HG02973 (cell line): ENCODE measurements around the gene DDAH1.

Experiments
- ATAC-seq: cut with Tn5 transposase; IDR thresholded peaks from one replicate; pipeline ENCODE4 v1.9.1; 2021; ENCODE audit warnings: moderate library complexity; ENCODE audit not compliant: unreplicated experiment

The DDAH1 gene

DNA sequence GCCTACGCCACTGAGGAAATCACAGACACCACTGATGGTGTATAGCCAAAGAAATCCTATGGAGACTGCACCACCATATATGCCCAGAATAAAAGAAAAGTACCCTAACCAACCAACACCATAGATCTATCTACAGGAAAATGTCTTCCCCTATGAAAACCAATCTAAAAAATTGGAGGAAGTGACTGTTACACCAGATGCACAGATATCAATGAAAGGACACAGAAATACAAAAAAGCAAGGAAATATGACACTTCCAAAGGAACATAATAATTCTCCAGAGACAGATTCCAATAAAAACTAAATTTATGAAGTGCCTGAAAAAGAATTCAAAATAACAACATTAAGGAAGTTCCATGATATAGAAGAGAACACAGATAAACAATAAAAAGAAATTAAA is 131.8 kb downstream of the DDAH1 start:
- no peak for ATAC-seq

DNA sequence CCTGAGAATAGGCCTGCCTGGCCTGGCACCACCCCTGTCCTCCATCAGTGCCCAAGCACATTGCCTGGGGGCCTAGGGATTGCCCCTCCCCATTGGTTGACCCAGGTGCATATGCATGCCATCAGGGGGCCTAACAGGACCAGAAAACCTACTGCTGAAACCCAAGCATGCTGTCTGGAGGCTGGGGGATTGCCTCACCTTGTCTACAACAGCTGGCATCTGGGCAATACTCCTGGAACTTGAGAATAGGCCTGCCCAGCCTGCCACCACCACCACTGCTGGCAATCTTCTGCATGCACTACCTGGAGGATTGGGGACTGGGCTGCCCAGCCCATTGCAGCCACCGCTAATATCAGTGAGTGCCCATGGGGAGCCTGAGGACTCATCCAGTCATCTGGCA is 132.4 kb downstream of the DDAH1 start:
- no peak for ATAC-seq

DNA sequence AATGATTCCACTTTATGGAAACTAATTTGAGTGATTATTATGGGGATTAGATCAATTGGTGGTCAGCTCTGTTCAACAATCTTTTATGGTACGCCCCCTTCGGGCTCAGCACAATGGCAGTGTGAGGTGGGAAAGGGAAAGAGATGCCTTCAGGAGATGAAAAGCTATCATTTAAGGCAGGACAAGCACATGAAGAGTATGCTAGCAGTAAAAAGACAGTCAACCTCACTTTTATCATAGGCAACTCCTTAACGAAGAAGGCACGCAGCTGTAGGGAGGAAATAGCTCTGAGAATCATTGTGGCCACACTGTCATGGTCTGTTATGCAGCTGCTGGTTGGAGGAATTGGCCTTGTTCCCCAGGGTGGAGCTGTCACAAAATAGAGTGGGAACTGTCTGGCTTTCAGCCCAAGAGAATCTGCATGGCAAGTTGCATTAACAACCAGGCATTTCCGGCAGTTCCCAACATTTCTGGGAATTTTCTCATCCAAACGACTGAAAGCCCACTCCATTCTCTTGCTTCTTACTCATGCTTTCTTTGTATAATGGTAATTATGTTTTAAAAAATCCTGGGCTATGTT is 134.2 kb downstream of the DDAH1 start:
- ATAC-seq = no peak

DNA sequence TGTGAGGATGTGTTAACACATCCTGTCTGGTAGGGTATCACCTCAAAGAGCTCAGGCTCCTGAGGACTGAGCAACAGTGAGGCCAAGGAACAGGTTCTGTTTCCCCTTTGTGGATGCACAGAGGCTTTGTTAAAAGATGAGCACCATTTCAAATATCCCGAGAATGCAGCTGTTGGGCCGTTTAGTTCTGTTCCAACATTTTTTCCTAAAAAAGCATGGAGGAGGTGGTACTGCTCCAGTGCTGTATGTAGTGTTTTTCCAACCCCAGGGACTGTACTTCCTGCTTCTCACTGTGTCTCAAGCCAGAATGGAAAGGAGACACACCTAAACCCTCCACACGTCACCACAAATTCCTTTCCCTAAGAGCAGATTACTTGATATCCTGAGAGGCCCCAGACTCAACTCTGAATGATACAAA is 134.7 kb downstream of the DDAH1 start:
- no peak for ATAC-seq

DNA sequence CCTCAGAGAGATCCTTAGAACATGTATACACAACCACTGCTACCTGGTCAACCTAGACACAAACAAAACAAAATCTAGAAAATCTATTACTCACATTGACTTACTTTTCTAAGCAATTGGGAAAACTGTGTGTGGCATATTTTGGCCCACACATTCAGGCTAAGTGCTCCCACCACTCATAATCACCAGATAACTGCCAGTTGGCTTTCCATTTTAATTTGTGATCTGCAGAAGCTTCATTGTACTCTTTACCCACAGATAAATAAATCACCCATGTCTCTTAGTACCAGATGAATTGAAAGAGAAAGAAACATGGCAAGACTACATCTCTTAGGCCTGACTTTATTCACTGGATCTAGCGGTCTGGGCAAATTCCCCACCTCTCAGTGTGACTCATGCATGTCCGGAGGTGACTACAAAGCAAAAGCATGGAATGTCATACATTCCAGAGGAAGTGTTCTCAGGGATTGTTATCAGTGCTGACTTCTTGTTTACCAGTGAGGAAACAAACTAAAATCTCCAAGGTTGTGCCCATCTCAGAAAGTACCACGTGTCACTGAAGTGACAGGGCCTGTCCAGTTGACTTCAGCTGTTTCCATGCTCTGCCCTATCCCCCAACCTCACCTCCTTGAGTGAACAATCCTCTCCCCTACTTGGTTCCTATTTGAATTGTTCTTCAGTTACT is 136.1 kb downstream of the DDAH1 start:
- ATAC-seq = no peak

DNA sequence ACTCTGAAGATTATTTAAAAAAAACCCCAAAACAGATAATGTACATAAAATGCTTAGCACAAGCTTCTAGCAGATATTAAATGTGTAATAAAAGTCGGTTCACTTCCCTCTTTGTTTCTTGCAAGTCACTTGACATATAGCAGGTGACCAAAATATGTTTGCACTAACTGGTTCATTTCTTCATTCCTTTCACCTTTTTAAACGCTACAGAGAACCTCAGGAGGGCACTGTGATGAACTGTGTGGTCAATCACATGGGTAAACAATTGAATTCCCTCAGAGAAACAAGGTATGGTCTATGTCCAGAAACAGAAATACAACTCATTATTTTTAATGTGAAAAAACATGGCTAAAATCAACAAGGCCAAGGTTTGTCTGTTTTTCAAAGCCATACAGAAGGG is 137.2 kb downstream of the DDAH1 start:
- ATAC-seq = no peak

DNA sequence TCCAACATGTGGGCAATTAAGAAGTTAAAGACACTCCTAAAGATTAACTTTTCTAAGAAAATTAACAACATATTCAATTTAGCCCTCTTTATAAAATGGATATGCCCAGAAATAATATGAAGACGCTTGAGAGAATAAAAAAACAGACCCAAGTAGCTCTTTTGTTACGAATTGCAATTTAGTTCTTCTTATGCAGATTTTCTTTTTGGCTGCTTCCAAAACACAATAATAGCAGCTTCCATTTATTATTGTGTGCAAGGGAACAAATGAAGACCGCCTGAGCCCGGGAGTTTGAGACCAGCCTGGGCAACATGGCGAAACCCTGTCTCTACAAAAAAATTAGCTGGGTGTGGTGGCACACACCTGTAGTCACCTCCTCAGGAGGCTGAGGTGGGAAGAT is 138.1 kb downstream of the DDAH1 start:
- no peak for ATAC-seq

DNA sequence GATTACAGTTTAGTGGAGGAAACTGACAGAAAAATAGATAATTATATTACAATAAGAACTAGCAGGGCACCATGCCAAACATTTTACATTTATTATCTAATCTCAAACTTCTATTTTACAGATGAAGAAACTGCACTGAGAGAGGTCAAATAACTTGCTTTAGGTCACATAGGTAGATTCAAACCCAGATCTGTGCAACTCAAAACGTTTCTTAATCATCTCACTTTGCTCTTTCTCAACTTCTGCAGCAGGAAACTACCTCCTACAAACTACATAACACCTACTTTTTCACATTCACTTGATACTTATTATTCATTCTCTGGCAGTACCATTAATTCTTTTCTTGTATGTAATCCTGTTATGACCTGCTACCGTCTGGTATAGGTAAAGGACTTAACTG is 138.6 kb downstream of the DDAH1 start:
- ATAC-seq = no peak

DNA sequence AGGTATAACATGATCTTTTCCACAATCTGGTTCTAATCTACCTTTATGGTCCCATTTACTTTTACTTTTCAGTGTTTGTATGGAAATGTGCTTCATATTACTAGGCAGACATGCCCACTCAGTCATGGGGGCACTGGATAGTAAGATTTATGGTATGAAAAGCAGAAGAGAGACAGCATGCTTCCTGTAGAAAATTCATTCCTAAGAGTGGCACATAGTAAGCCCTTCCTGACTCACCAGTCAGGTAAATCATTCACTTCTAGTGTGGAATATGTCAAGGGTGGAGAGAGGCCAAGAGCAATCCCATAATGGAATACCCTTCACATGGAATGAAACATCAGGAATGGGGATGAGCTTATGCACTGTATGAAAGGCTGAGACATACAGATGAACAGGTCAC is 139.0 kb downstream of the DDAH1 start:
- ATAC-seq = no peak

DNA sequence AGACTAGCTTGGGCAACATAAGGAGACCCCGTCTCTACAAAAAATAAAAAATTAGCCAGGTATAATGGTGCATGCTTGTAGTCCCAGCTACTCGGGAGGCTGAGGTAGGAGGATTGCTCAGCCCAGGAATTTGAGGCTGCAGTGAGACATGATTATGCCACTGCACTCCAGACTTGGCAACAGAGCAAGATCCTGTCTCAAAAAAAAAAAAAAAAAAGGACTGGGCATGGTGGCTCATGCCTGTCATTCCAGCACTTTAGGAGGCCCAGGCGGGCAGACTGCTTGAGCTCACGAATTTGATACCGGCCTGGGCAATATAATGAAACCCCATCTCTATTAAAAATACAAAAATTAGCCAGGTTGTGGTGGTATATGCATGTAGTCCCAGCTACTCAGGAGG is 141.2 kb downstream of the DDAH1 start:
- no peak for ATAC-seq

DNA sequence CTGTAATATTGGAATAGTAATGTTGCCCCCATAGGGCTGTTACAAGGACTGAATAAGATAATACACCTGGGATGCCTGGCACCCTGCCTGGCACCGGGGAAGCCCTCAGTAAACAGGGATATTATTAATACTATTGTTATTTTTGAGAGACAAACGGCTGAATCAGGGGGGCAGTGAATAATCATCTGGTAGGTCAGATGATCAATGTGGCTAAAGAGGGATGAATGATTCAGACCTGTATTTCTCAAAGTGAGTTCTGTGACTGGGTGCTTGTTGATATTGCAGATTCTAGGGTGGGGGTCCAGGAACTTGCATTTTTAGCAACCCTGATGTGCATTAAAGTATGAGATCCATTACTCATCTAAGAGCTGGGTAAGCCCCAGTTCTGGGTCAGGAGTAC is 142.3 kb downstream of the DDAH1 start:
- no peak for ATAC-seq

DNA sequence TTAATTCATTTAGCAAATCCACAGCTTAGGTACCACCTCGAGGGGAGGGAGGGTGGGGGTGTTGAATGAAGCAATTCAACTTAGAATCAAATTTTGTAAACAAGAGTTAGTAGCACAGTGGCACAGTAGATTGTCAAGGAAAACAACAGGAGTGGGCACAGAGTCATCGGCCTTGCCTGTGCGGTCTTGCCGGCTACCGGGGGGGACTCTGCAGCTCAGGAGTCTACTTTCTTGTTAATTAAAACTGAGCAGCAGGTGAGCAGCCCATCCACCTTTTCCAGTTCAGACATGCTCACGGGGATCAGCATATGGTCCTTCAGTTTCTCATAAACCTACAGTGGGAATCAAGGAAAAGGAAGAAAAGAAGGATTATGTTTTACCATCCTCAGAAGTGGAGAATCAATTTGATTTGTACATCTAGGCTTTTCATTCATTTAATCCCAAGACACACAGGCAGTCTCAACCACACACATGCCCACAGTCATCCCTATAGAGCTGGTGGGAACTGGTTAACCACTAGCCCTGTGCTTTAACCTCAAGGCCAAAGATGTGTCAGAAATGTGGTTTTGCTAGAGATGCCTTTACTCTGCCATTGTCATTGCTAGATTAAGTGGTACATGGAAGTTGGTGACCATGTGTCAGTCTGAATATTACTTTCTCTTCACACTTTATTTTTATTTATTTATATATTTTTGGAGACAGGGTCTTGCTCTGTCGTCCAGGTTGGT is 143.6 kb downstream of the DDAH1 start:
- ATAC-seq = peak; percentile 53

DNA sequence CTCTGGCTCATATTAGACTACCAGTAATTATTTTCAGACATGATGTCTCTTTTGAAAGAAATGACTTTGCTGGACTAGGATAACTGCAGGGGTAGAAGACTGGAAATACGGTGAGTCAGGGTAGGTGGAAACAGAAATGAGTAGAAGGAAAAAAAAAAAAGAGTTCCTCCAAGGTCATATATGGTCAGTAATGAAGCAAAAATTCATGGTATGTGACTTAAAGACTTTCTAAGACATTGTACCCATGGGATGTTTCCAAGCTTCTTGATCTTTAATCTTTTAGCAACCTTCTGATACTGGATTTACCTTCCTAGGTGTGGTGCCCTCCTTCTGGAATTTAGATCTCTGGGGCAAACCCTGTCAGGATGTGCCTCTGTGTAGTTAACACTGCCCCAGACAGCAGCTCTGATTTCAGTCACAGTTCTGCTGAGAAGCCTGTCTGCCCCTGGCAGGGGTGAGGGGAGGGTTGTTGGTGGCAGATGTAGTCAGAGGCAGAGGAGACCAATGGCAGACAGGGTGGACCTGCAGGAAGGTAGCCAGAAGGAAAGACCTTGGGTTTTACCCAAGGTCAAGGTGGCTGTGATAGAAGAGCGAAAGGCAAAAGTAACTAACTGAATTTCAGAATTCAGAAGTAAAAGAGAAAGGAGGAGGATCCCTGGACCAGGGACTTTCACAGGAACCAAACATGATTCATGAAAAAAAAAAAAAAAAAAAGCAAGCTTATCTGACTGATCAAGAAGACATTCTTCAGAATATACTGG is 144.4 kb downstream of the DDAH1 start:
- no peak for ATAC-seq

DNA sequence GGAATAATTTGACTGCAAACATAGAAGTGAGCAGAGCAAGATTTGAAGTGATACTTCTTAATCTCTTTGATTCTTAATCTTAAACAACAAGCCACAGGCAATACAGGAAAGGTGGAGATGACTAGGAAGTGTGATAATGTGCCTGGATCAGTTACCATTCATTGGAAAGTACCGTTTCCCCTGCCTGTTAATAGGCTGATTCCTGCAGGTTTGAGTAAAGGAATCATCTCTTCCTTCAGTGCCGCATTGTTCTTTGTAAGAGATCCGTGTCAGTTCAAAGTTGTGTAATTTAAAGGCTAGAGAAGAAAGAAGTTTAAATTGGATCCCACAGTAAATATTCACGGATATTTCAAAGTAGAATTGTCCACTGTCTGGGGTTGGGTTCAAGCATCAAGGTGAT is 145.0 kb downstream of the DDAH1 start:
- ATAC-seq = no peak

DNA sequence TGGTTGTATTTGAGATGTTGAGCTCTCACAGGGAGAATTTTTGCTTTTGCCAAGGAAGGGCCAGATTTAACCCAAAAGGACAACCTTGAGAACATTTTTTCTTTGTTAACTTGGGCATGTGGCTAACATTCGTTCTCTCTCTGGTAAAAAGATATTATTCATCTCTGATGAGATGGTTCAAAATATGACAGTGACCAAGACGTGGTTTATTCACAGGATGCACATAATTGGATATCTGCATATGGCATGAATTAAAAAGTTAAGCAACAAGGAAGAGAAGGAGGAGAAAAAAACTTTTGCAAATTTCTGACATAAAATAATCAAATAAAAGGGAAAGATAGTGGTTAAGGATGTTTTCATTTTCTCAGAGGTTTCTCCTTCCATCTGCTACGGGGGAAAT is 145.5 kb downstream of the DDAH1 start:
- ATAC-seq = no peak

DNA sequence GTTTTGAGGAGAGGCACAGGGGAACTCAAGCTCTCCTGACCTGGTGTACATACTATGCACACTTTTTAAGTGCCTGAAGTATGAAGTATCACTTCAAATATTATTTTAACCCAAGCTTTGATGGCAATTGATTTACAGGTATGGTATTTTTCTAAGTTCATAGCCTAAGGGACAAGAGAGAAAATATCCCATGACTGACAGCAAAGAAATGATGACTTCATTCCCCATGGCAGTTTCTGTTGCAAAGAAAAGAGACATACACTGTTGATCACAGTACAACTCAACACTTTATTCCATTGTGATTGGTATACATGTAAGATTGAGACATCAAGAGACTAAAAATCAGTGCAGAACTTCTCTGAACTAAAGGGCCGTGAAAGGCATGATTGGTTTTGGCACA is 146.7 kb downstream of the DDAH1 start:
- no peak for ATAC-seq

DNA sequence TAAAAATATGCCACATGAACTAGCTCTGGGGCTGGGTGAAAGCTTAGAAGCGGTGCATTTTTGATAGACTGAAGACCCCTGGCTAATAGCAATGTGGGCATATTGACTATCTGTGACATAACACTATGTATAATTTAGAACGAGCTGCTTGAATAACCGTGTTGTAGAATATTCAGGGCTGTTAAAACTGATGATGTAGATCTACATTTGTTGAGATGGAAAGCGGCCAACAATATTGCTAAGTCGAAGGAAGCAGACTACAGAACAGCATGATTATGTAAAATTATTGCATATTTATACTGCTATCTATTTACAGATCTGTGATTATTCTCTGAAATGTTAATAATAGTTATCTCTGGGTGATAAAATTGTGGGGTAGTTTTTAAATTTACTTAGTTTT is 147.4 kb downstream of the DDAH1 start:
- no peak for ATAC-seq

DNA sequence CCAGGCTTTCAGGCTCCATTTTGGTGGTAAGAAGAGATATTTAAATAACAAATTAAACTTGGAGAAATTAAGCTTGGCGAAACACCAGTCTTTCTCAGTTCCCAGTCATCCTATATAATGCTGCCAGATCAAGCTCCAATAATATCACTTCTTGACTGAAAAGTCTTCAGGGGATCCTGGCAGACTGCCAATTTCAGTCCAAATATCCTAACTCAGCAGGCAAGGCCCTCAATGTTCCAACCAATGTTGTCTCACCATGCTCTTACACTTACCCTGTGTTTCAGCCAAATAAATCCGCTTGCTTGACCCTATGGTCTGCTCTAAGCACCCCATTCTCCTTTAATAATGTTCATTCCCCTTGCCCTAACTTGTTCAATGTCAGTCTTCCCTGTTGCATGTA is 148.6 kb downstream of the DDAH1 start:
- ATAC-seq = no peak

DNA sequence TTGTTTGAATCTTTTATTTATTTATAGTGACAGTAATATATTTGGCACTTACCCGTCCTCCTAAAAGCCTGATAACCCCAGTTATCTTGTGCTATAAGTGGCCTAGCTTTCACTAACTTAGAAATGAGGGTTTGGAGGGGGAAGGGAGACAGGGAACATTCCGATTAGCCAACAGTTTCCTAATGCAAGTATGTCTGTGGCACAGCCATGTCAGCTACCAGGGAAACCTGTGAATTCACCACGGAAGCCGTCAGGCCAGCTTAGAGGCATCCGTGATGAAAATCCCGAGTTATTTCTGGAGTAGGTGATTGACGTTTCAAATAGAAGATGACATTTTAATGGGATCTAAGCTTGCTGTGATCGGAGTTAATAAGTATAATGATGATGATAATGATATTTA is 149.2 kb downstream of the DDAH1 start:
- no peak for ATAC-seq

DNA sequence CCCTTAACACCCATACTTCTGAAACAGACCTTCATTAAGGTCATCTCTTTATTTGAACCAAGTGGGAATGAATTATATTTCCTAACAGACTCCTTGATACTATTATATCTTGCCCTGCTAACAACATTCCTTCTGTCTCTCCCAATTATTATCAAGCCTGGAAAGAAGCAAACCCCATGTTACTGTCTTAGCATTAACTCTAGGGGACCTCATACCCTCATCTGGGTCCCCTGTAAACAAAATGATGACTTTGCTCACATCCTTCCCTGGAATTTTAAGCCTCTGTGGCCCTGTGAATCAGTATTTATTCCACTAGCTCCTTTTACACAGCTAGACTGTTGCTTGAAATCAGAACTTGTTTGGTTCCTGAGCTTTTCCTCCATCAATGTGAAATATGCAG is 150.2 kb downstream of the DDAH1 start:
- ATAC-seq = no peak

DNA sequence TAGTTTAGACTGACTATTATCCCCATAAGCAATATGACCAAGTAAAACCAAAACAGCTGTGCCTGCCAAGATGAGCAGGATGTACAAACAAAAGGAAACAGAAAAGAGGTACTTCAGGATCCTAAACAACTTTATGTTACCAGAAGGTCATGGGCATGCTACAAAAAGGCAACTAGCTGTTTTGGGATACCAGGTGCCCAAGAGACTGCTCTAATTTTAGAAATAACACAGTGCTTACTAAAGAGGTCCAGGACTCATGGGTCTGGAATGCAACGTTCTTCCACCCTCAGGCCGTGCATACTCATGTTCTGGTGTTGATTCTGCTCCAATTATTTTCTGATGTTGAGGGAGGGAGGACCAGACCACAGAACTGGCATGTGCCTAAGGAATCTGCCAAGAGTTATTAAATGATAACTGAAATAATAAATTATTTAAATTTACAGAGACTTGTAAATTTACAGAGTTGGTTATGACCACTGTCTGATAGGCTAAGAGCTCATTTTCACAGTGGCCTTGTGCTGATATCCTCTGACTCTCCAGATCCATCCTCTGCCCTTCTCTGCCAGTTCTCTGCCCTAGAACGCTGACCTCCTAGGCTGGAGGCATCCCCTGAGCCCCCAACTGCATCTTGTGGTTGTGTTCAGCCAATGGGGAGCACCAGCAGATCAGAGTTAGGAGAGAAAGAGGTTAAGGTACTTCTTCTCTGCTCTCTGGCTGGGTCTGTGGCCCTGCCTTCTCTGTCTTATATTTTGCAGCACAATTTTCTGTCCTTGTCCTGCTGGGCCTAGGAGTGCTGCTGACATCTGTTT is 150.9 kb downstream of the DDAH1 start:
- ATAC-seq = no peak
